Stomach (tissue), 9 donors: ENCODE data around the gene AVL9. TPM values are rescaled to one million over a fixed set of nuclear protein-coding genes. Genes with fewer than 3 reads are reported as not detected.

ENCODE experiments used
- DNase-seq, 2 donors: peaks; one replicate each; pipeline versions ENCODE4 v3.0.0 to v3.0.0-alpha.2; 2013 to 2019
- H3K27ac ChIP-seq, 5 donors: fragments of 200-600 bp in 4 of 5; sonication (generic) in 4 of 5; one replicate each; pipeline ENCODE4 v1.5.1; 2013 to 2019; ENCODE audit warnings: mild to moderate bottlenecking in 1 of 5, moderate library complexity in 1 of 5
- H3K27me3 ChIP-seq, 3 donors: fragments of 200-600 bp; sonication (generic); one replicate each; pipeline ENCODE4 v1.5.1; 2017 to 2019; ENCODE audit warnings: mixed run types in 1 of 3
- H3K36me3 ChIP-seq, 4 donors: fragments of 200-600 bp; sonication (generic); 1 replicate in 3 of 4; 2 replicates in 1 of 4; pipeline ENCODE4 v1.5.1; 2016 to 2019
- H3K4me1 ChIP-seq, 4 donors: fragments of 200-600 bp; sonication (generic); one replicate each; pipeline ENCODE4 v1.5.1; 2016 to 2019
- H3K4me3 ChIP-seq, 4 donors: fragments of 200-600 bp; sonication (generic) in 3 of 4; one replicate each; pipeline ENCODE4 v1.5.1; 2016 to 2019; ENCODE audit warnings: mild to moderate bottlenecking in 1 of 4
- H3K9me3 ChIP-seq, 4 donors: fragments of 200-600 bp; sonication (generic); one replicate each; pipeline ENCODE4 v1.5.1; 2016 to 2019
- EP300 ChIP-seq: sonication (generic); formaldehyde crosslinking; IDR thresholded peaks from one replicate; pipeline ENCODE4 v1.6.1; 2017; ENCODE audit warnings: antibody characterized with exemption
- POLR2A ChIP-seq, 4 donors: fragments of 450-650 bp; IDR thresholded peaks; one replicate each; pipeline ENCODE4 v1.6.1; 2016; ENCODE audit warnings: antibody characterized with exemption in 4 of 4, control low read depth in 2 of 4, mild to moderate bottlenecking in 1 of 4, moderate library complexity in 1 of 4
- POLR2AphosphoS5 ChIP-seq, 3 donors: sonication (generic); formaldehyde crosslinking; IDR thresholded peaks; one replicate each; pipeline ENCODE4 v1.6.1; 2016; ENCODE audit warnings: antibody characterized with exemption in 3 of 3
- WGBS, 5 donors: extraction: QIAGEN DNeasy Blood & Tissue Kit in 3 of 5; methylation state at CpG; one replicate each; pipeline versions ENCODE4 v1.1.5 to v1.1.7; 2013 to 2018; 5-methylcytosine and 5-hydroxymethylcytosine counted together
- intact Hi-C: fragments of 100-400 bp; cut with DNase I; formaldehyde crosslinking; loops from one replicate; pipeline ENCODE4 v1.15.1; 2023; ENCODE audit warnings: low total_unique reads
- polyA plus RNA-seq, 3 donors: library from polyadenylated mRNA; stranded (reverse); fragments of 200-250 nt; gene quantifications; one replicate each; pipeline ENCODE4 v1.2.3, GENCODE V29; 2013
- total RNA-seq, 5 donors: library from RNA; depleted of rRNA; stranded (reverse); fragments of >200 nt; gene quantifications; one replicate each; pipeline versions ENCODE4 v1.1.0 to v1.2.3, GENCODE V29; 2014 to 2016
- TF ChIP-seq, protein P1 (sequence below), 7 experiments: fragments of 450-650 bp in 4 of 7; fragments of 200-600 bp in 3 of 7; sonication (generic) in 3 of 7; IDR thresholded peaks; one replicate each; pipeline ENCODE4 v1.5.1; 2016 to 2019; ENCODE audit warnings: antibody characterized with exemption in 7 of 7, control low read depth in 2 of 7, mild to moderate bottlenecking in 1 of 7
- donor health status: healthy with polysubstance abuse.
- donor health status: Bipolar disorder and iron deficiency.
- donor health status: healthy.

Gene AVL9
- total and polyA plus RNA-seq, 8 donors, result 7.2 to 197 (median 36.4) TPM

DNA sequence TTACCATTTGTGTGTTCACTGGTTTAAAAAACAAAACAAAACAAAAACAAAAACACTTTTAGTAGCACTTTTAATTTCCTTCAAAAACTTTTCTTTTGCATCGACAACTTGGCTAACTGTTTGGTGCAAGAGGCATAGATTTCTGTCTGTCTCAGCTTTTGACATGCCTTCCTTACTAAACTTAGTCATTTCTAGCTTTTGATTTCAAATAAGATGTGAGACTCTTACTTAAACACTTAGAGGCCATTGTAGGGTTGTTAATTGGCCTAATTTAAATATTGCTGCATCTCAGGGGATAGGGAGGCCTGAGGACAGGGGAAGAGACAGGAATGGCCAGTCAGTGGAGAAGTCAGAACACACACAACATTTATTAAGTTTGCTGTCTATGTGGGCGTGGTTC is 66.3 kb downstream of the AVL9 start:
- TF ChIP-seq POLR2A (IDR thresholded peaks at IDR 0.05) (no peak), POLR2AphosphoS5 (IDR thresholded peaks at IDR 0.05) (no peak), EP300 (no peak)
- TF ChIP-seq, protein P1, sequence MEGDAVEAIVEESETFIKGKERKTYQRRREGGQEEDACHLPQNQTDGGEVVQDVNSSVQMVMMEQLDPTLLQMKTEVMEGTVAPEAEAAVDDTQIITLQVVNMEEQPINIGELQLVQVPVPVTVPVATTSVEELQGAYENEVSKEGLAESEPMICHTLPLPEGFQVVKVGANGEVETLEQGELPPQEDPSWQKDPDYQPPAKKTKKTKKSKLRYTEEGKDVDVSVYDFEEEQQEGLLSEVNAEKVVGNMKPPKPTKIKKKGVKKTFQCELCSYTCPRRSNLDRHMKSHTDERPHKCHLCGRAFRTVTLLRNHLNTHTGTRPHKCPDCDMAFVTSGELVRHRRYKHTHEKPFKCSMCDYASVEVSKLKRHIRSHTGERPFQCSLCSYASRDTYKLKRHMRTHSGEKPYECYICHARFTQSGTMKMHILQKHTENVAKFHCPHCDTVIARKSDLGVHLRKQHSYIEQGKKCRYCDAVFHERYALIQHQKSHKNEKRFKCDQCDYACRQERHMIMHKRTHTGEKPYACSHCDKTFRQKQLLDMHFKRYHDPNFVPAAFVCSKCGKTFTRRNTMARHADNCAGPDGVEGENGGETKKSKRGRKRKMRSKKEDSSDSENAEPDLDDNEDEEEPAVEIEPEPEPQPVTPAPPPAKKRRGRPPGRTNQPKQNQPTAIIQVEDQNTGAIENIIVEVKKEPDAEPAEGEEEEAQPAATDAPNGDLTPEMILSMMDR (IDR thresholded peaks at IDR 0.05), result no peak
- Histone ChIP-seq H3K27ac (no peak overlapping the region), H3K36me3 (peaks cover 11 to 75% (median 69%) of the 10 kb centered on the region in 4 donors), H3K4me1 (no peaks in the 10 kb centered on the region), H3K27me3 (no peaks in the 10 kb centered on the region), H3K9me3 (no peaks in the 10 kb centered on the region), H3K4me3 (no peak overlapping the region)
- DNase-seq, result no peak
- intact Hi-C loops, result no loop called here
- 89 to 97% (median 89%) methylated on average over 2 of the region's 2 CpGs for WGBS, 5 donors

DNA sequence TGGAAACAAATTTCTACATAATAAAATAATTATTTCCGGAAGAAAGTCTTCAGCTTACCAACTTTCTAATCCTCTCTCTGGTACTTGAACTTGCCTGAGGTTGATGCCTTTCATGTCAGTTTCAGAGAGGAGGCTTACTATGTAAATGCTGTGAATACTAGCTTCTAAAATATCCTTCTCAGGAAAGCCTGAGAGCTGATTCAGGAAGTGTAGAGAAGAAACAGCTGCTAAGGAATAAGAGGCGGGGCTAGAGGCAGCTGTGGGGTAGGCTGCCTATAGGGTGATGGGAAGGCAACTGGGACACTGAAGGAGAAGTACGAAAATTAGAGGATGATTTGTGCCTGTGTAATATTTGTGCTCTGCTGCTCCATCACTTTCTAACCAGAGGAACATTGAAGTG is 69.3 kb downstream of the AVL9 start:
- Histone ChIP-seq H3K9me3 (no peaks in the 10 kb centered on the region), H3K27me3 (no peaks in the 10 kb centered on the region), H3K36me3 (peaks cover 6 to 54% (median 47%) of the 10 kb centered on the region in 4 donors), H3K27ac (no peak overlapping the region), H3K4me1 (peaks cover 0 to 5% (median 0%) of the 10 kb centered on the region in 4 donors), H3K4me3 (no peak overlapping the region)
- intact Hi-C loops, result no loop called here
- 46 to 78% (median 70%) methylated on average over 3 of the region's 3 CpGs for WGBS, 5 donors
- peak in 1 of 2 donors; percentile 54 for DNase-seq
- TF ChIP-seq, protein P1 (IDR thresholded peaks at IDR 0.05), result no peak
- TF ChIP-seq POLR2AphosphoS5 (IDR thresholded peaks at IDR 0.05) (no peak), POLR2A (IDR thresholded peaks at IDR 0.05) (no peak), EP300 (no peak)

DNA sequence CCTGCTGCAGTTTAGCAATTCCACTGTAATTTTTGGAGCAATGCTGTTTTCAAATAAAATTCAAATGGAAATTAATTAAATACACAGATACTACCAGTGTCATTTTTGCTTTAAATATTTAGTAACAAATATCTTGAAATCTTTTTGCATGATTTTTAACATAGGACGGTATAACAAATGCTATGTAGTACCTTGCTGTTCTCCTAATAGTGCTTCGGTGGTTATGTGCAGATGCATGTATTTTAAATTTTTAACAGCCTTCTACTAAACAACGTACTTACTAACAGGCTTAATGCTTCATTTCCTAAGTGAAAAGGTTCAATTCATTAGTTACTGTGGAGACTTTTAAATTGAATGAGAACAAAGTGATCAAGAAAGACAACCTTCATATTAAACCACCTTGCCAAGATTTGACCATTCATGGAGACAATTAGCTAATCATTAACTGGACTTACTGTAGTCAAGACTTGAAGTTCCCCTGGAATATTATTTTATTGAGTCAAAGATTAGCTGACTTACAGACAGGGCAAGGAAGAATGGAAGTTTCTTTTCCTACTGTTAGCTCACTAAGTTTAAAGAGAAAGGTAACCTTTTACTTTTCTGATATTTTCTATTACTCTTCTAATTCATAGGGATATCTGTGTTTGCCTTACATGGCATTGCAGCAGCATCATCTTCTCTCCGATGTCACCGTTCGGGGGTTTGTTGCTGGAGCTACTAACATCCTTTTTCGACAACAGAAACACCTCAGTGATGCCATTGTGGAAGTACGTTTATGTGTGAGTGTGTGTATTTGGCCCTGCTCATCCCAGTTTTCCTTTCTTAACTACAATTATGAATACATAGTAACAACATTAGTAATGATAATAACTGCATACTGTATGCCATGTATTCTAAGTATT is 74.3 kb downstream of the AVL9 start:
- no peak for TF ChIP-seq POLR2A (IDR thresholded peaks at IDR 0.05)
- no peak for TF ChIP-seq POLR2AphosphoS5 (IDR thresholded peaks at IDR 0.05)
- TF ChIP-seq, protein P1 (IDR thresholded peaks at IDR 0.05), result no peak
- no peak for TF ChIP-seq EP300
- Histone ChIP-seq H3K27ac (no peak overlapping the region), H3K4me1 (peaks cover 0 to 5% (median 0%) of the 10 kb centered on the region in 4 donors), H3K27me3 (no peaks in the 10 kb centered on the region), H3K36me3 (peaks cover 11 to 63% (median 52%) of the 10 kb centered on the region in 4 donors), H3K4me3 (no peak overlapping the region), H3K9me3 (no peaks in the 10 kb centered on the region)
- WGBS, 5 donors, result 78 to 87% (median 82%) methylated on average over 8 of the region's 8 CpGs
- intact Hi-C loops, result no loop called here
- no peak for DNase-seq

DNA sequence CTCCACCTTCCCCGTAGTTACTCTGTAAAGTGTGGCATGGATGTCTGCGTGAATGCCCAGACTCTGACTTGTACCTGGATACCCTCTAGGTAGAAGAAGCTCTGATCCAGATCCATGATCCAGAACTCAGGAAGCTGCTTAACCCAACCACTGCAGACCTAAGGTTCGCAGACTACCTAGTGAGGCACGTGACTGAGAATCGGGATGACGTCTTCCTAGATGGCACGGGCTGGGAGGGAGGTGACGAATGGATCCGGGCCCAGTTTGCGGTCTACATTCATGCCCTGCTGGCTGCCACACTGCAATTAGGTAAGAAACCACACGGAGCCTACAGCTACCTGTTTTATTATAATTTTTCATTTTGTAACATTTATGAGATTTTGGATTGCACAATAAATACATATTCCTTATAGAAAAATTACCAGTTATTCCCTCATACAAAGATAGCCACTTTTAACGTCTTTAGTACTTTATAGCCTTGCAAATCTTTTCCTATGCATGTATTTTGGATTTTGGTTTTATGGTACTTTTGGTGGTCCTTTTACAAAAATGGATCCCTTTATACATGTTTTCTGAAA is 77.9 kb downstream of the AVL9 start:
- Histone ChIP-seq H3K4me3 (no peak overlapping the region), H3K27me3 (no peaks in the 10 kb centered on the region), H3K4me1 (peaks cover 0 to 5% (median 2%) of the 10 kb centered on the region in 4 donors), H3K27ac (no peak overlapping the region), H3K36me3 (peaks cover 27 to 85% (median 83%) of the 10 kb centered on the region in 4 donors), H3K9me3 (no peaks in the 10 kb centered on the region)
- WGBS, 5 donors, result 94 to 97% (median 96%) methylated on average over 12 of the region's 12 CpGs
- TF ChIP-seq POLR2A (IDR thresholded peaks at IDR 0.05) (no peak), EP300 (no peak), POLR2AphosphoS5 (IDR thresholded peaks at IDR 0.05) (no peak)
- TF ChIP-seq, protein P1 (IDR thresholded peaks at IDR 0.05), result no peak
- intact Hi-C loops, result no loop called here
- no peak for DNase-seq
